SH-SY5Y (cell line): ENCODE data around the gene TAF6.
A peak's percentile ranks its signal among the peaks of the same experiment; 100 is the strongest.

Source experiments
- GATA2 ChIP-seq: IDR thresholded peaks from 2 replicates; pipeline ENCODE4 v1.6.1; 2011; ENCODE audit warnings: mild to moderate bottlenecking, low read depth, low read length
- GATA3 ChIP-seq: IDR thresholded peaks from 2 replicates; pipeline ENCODE4 v1.6.1; 2011; ENCODE audit warnings: low read depth, mild to moderate bottlenecking, low read length, moderate library complexity

Gene TAF6

GRCh38 chr7:100137851-100138760 is 18.9 kb upstream of the TAF6 start:
- TF ChIP-seq GATA2 (no peak), GATA3 (no peak)

- TF ChIP-seq GATA2 (peak; percentile 83), GATA3 (no peak)
These were observed 13.6 kb upstream of the TAF6 start for GRCh38 chr7:100132697-100133151.

GRCh38 chr7:100132126-100132525 is 13.0 kb upstream of the TAF6 start:
- no peak for TF ChIP-seq GATA3
- TF ChIP-seq GATA2 = no peak

- TF ChIP-seq GATA3 = no peak
- no peak for TF ChIP-seq GATA2
These were observed 11.7 kb upstream of the TAF6 start for GRCh38 chr7:100130608-100131453.

DNA sequence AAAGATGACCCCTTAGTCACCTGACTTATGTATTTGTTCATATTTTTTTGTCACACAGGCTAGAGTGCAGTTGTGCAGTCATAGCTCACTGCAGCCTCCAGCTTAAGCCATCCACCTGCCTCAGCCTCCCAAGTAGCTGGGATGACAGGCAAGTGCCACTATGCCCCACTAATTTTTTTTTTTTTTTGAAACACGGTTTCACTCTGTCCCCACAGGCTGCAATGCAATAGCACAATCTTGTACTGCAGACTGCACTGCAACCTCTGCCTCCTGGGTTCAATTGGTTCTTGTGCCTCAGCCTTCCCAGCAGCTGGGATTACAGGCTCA is 9.4 kb upstream of the TAF6 start:
- TF ChIP-seq GATA3 (no peak), GATA2 (no peak)

GRCh38 chr7:100127866-100128636 is 8.9 kb upstream of the TAF6 start:
- TF ChIP-seq GATA2 (no peak), GATA3 (no peak)

GRCh38 chr7:100126931-100127865 is 8.0 kb upstream of the TAF6 start, which contains the start of gene MBLAC1:
MBLAC1 (plus strand) TSS chr7:100126967; CDS start chr7:100127396, 429 bp downstream.
- TF ChIP-seq GATA2 = no peak
- TF ChIP-seq GATA3 = no peak

DNA sequence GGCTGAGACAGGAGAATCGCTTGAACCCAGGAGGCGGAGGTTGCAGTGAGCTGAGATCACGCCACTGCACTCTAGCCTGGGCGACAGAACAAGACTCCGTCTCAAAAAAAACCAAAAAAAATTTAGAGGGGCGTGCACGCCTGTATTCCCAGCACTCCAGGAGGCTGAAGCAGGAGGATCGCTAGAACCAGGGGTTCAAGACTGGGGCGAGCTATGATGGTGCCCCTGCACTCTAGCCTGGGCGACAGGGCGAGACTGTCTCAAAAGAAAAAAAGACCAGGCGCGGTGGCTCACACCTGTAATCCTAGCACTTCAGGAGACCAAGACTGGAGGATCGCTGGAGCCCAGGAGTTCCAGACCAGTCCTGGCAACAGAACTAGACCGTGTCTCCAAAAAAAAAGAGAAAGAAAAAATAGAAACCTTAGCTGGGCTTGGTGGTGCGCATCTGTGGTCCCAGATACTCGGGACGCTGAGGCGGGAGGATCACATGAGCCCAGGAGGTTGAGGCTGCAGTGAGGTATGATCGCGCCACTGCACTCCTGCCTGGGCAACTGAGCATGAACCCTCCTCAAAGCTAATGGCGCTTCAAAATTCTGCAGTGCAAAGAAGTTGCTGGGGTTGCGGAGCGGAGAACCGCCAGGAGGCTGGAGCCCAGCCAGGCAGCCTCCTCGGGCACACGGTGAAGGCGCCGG is 7.2 kb upstream of the TAF6 start:
- TF ChIP-seq GATA3 (no peak), GATA2 (no peak)

GRCh38 chr7:100124301-100125230 is 5.4 kb upstream of the TAF6 start:
- TF ChIP-seq GATA3 = no peak
- no peak for TF ChIP-seq GATA2

DNA sequence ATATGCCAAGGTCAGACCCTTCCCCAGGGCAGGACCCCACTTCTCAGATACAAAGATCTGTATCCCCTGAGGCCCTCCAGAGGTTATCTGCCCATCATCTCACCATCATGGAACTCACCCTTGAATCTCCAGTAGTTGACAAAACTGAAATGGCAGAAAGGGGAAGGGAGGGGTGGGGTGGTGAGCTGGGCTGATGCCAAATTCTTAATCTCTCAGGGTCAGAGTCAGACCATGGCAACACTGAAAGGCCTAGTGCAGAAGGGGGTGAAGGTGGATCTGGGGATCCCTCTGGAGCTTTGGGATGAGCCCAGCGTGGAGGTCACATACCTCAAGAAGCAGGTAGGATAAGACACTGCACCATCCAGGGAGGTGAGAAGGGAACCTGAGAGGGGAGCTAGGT is 3.4 kb upstream of the TAF6 start:
- TF ChIP-seq GATA3 (no peak), GATA2 (no peak)

GRCh38 chr7:100122067-100122466 is 2.9 kb upstream of the TAF6 start:
- TF ChIP-seq GATA3 = no peak
- no peak for TF ChIP-seq GATA2

DNA sequence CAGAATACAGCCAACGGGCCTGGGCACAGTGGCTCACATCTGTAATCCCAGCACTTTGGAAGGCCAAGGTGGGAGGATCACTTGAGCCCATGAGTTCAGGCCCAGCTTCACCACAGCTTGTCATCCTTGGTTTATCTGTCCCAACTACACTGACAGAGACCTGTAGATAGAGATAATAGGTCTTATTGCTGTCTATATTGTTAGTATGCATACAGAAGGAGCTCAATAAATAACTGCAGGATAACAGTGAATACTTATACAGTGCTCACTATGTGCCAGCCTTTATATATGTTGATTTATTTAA is 1.5 kb upstream of the TAF6 start:
- TF ChIP-seq GATA2 (no peak), GATA3 (no peak)
